Activated naive CD4-positive, alpha-beta T cell treated with anti-CD3 and anti-CD28 coated beads, Interleukin-2, amount 50 U/mL, for 24 hours (primary cell): Measurements from ENCODE around the gene MCM7.
A peak's percentile ranks its signal among the peaks of the same experiment; 100 is the strongest.

Experiments
- H3K27ac Mint-ChIP-seq: one replicate; pipeline ENCODE4 v1.8.0; 2021; ENCODE audit warnings: mild to moderate bottlenecking, mixed read lengths
- H3K27me3 Mint-ChIP-seq: one replicate; pipeline ENCODE4 v1.8.0; 2021; ENCODE audit warnings: mixed read lengths
- H3K36me3 Mint-ChIP-seq: one replicate; pipeline ENCODE4 v1.8.0; 2021; ENCODE audit warnings: mixed read lengths
- H3K4me1 Mint-ChIP-seq: one replicate; pipeline ENCODE4 v1.8.0; 2021; ENCODE audit warnings: mixed read lengths
- H3K4me3 Mint-ChIP-seq: one replicate; pipeline ENCODE4 v1.8.0; 2021; ENCODE audit warnings: mild to moderate bottlenecking, mixed read lengths
- H3K9me3 Mint-ChIP-seq: one replicate; pipeline ENCODE4 v1.8.0; 2021; ENCODE audit warnings: mixed read lengths

MCM7 gene

DNA sequence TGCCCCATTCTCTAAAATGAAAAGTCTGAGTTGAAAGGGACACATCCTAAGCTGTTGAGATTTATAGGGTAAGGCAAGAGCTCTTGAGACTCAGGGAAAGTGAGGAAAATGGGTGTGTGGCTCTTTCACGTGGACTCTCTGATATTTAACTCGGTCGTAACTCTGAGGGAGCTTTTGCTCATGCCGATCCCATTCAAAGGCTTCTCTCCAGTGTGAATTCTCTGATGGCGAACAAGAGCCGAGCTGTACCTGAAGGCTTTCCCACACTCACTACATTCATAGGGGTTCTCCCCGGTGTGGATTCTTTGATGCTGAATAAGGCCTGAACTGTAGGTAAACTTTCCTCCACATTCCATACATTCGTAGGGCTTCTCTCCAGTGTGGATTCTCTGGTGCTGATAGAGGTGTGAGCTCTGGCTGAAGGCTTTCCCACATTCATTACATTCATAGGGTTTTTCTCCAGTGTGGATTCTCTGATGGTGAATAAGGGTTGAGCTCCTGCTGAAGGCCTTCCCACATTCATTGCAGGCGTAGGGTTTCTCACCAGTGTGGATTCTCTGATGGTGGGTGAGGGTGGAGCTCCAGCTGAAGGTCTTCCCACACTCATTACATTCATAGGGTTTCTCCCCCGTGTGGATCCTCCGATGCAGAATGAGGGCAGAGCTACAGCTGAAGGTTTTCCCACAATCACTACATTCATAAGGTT, 30.0 kb downstream of the MCM7 start:
- H3K9me3 Mint-ChIP-seq: peaks cover 13% of the 10 kb centered on the region
- peaks cover 47% of the 10 kb centered on the region for H3K36me3 Mint-ChIP-seq
- no peaks in the 10 kb centered on the region for H3K4me1 Mint-ChIP-seq
- no peak overlapping the region for H3K27ac Mint-ChIP-seq
- H3K4me3 Mint-ChIP-seq: no peak overlapping the region
- no peaks in the 10 kb centered on the region for H3K27me3 Mint-ChIP-seq

DNA sequence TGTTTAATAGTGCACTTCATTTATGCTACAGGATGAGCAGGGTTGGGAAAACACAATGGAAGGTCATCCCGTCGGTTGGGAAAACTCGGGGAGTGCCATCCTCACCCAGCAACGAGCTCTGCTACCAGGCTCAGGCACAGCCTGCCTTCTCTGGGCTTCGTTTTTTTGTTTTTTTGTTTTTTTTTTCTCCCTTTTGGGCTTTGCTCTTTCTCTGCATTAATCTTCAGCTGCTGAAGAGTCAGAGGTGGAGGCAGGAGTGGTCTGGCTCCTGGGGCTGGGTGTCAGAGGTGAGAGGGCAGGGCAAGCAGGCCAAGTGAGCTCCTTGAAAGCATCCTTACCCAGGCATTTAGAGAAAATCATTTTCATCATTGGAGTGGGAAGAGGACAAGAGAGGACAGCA, 31.2 kb downstream of the MCM7 start:
- H3K9me3 Mint-ChIP-seq: peaks cover 13% of the 10 kb centered on the region
- H3K4me1 Mint-ChIP-seq: no peaks in the 10 kb centered on the region
- no peak overlapping the region for H3K4me3 Mint-ChIP-seq
- H3K36me3 Mint-ChIP-seq: peaks cover 38% of the 10 kb centered on the region
- no peak overlapping the region for H3K27ac Mint-ChIP-seq
- no peaks in the 10 kb centered on the region for H3K27me3 Mint-ChIP-seq

DNA sequence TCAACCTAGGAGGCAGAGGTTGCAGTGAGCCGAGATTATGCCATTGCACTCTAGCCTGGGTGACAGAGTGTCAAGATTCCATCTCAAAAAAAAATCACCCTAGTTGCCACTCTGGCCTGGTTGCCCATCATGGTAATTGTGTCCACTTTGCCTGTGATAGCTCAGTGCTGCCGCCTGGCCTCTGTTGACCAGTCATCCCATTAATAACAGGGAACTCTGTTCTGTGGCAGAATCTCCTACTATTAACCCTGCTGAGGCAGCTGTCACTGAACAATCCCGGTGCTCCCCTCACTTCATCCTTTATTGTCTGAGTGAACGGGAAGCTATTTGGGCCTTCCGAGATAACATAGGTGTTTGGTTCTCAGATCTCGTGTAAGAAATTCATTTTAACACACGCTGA, 34.2 kb downstream of the MCM7 start:
- Mint-ChIP-seq H3K27ac (no peak overlapping the region), H3K4me3 (no peak overlapping the region), H3K4me1 (no peaks in the 10 kb centered on the region), H3K36me3 (peaks cover 28% of the 10 kb centered on the region), H3K27me3 (no peaks in the 10 kb centered on the region), H3K9me3 (peaks cover 8% of the 10 kb centered on the region)

DNA sequence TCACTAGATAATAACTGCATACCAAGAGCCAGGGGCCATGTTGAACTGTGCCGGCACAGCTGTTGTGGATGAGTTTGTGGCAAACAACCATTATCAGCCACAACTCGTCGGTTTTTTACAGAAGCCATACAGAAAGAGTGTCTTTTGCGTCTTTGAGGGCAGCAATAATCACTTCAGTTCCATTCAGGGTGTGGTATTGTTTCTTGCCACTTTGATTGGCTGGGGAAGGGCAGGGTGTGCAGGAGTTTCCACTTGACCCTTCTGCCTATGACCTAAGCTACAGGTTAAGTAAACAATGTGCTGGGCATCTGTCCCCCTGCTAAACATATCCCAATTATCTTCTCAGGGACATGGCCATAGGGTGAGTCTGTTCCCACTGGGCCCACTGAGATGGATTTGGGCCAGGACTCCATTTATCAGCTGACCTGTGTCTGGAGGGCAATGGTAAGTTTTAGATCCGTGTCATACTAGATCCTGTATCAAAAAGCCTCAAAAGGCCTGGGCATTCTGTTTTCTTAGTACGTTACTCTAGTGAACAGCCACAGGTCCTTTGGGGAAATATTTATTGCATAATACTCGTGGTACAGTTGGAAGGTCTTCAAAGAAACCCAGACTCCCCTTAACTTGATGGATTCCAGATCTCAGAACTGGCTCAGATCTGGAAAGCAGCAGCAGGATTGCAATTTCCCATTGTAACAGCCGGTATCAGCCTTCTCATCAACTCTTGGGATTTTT, 35.6 kb downstream of the MCM7 start:
- Mint-ChIP-seq H3K4me3 (no peak overlapping the region), H3K4me1 (no peaks in the 10 kb centered on the region), H3K27ac (no peak overlapping the region), H3K9me3 (no peaks in the 10 kb centered on the region), H3K27me3 (no peaks in the 10 kb centered on the region), H3K36me3 (peaks cover 16% of the 10 kb centered on the region)

DNA sequence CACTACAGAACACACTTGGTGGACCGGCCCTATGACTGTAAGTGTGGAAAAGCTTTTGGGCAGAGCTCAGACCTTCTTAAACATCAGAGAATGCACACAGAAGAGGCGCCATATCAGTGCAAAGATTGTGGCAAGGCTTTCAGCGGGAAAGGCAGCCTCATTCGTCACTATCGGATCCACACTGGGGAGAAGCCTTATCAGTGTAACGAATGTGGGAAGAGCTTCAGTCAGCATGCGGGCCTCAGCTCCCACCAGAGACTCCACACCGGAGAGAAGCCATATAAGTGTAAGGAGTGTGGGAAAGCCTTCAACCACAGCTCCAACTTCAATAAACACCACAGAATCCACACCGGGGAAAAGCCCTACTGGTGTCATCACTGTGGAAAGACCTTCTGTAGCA, 37.0 kb downstream of the MCM7 start:
- Mint-ChIP-seq H3K27me3 (no peaks in the 10 kb centered on the region), H3K27ac (no peak overlapping the region), H3K4me1 (no peaks in the 10 kb centered on the region), H3K4me3 (no peak overlapping the region), H3K36me3 (peaks cover 10% of the 10 kb centered on the region), H3K9me3 (no peaks in the 10 kb centered on the region)

DNA sequence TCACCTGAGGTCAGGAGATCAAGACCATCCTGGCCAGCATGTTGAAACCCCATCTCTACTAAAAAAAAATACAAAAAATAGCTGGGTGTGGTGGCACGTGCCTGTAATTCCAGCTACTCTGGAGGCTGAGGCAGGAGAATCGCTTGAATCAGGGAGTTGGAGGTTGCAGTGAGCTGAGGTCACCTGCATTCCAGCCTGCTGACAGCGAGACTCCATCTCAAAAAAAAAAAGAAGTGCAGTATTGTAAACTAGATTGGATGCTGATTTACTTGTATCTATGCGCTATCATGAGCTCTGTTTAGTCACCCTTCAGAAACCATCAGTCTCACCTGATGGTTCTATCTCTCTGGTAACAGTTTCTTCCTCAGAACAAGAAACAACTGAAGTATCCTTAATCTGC, 37.8 kb downstream of the MCM7 start:
- no peaks in the 10 kb centered on the region for H3K9me3 Mint-ChIP-seq
- H3K27me3 Mint-ChIP-seq: no peaks in the 10 kb centered on the region
- no peak overlapping the region for H3K27ac Mint-ChIP-seq
- peaks cover 12% of the 10 kb centered on the region for H3K36me3 Mint-ChIP-seq
- no peaks in the 10 kb centered on the region for H3K4me1 Mint-ChIP-seq
- H3K4me3 Mint-ChIP-seq: no peak overlapping the region

DNA sequence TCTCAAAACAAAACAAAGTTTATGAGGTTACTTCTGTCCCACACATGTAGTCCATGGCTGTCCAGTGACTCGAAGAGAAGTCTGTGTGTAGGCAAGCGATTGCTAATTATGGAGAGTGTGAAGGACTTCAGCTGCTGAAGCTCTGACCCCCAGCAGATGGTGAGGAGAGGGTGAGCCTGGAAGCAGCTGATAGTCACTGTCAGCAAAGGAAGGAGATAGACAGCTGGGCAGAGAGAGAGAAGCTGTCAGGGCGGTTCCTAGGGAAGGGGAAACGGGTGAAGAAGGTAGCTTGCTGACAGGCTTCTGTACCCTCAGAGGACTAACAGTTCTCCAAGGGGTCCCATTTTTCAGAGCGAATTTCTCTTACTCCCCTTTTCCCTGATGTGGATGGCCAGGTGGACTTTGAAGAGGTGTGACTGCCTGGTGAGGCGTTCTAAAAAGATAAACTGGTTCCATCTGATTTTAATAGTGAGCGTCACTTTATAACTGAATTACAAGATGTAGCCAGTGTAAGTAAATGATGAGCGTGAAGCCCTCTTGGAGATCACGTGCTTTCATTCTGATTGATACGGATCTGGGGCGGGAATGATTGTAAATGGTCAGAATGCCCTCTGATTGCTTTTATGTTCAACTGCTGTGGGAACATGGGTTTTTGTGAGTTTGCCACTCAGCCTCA, 39.5 kb downstream of the MCM7 start:
- H3K4me1 Mint-ChIP-seq: no peaks in the 10 kb centered on the region
- H3K36me3 Mint-ChIP-seq: peaks cover 11% of the 10 kb centered on the region
- H3K9me3 Mint-ChIP-seq: no peaks in the 10 kb centered on the region
- peak overlapping the region; percentile 19 for H3K27ac Mint-ChIP-seq
- H3K4me3 Mint-ChIP-seq: no peak overlapping the region
- no peaks in the 10 kb centered on the region for H3K27me3 Mint-ChIP-seq

DNA sequence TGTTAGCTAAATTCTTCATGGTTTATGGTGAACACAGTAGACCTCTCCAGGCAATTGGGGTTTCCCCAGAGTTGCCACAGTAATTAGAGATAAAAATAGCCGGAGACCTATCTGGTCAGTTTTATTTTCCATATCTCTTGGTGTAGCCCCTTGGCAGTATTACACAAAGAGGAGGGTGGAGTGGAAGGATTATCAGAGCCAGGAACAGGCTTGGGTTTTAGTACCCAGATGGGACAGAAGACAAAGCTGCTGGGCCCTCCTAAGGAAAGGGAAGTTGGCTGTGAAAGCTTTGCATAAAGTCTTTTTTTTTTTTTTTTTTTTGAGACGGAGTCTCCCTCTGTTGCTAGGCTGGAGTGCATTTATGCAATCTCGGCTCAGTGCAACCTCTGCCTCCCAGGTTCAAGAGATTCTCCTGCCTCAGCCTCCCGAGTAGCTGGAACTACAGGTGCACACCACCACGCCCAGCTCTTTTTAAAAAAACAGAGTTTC, 41.9 kb downstream of the MCM7 start:
- no peaks in the 10 kb centered on the region for H3K4me1 Mint-ChIP-seq
- H3K36me3 Mint-ChIP-seq: peaks cover 11% of the 10 kb centered on the region
- no peaks in the 10 kb centered on the region for H3K9me3 Mint-ChIP-seq
- no peak overlapping the region for H3K27ac Mint-ChIP-seq
- no peaks in the 10 kb centered on the region for H3K27me3 Mint-ChIP-seq
- no peak overlapping the region for H3K4me3 Mint-ChIP-seq

DNA sequence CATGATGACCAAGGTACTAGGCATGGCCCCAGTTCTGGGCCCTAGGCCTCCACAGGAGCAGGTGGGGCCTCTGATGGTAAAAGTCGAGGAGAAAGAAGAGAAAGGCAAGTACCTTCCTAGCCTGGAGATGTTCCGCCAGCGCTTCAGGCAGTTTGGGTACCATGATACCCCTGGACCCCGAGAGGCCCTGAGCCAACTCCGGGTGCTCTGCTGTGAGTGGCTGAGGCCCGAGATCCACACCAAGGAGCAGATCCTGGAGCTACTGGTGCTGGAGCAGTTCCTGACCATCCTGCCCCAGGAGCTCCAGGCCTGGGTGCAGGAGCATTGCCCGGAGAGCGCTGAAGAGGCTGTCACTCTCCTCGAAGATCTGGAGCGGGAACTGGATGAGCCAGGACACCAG, 44.2 kb downstream of the MCM7 start:
- Mint-ChIP-seq H3K27ac (no peak overlapping the region), H3K27me3 (no peaks in the 10 kb centered on the region), H3K36me3 (peaks cover 7% of the 10 kb centered on the region), H3K4me1 (no peaks in the 10 kb centered on the region), H3K9me3 (no peaks in the 10 kb centered on the region), H3K4me3 (no peak overlapping the region)

DNA sequence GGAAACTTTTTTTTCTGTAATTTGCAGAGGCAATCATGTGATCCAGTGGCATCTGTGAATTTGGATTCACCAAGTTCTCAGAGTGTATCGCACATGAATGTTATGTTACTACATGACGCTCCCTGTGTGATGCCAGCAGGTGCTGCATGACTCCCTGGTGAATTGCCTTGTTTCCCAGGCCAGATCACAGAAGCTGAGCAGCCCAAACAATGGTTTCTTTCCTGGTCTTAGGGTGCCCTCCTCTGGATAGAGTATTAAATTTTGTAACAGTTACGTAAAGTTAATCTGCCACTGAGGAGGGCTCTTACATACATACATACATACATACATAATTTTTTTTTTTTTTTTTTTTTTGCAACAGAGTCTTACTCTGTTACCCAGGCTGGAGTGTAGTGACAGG, 48.0 kb downstream of the MCM7 start:
- Mint-ChIP-seq H3K36me3 (peaks cover 2% of the 10 kb centered on the region), H3K4me3 (no peak overlapping the region), H3K4me1 (peaks cover 13% of the 10 kb centered on the region), H3K27me3 (no peaks in the 10 kb centered on the region), H3K9me3 (no peaks in the 10 kb centered on the region), H3K27ac (no peak overlapping the region)

DNA sequence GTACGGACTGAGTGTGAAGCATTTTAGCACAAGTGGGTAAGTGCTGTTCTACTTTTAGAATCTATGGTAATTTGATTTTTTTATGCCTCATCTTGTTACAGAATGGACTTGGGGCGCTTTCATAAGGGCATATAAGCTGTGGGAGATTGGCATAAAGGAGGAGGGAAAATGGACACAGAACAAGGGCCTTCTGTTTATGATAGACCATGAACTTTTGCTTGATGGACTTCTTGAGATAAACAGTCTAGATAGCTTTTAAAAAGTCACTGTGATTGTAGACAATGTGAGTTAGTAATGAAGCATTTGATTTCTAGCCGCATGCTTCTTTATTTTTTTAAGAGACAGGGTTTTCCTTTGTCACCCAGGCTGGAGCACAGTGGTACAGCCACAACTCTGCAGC, 49.6 kb downstream of the MCM7 start:
- Mint-ChIP-seq H3K4me1 (peaks cover 13% of the 10 kb centered on the region), H3K9me3 (no peaks in the 10 kb centered on the region), H3K36me3 (no peaks in the 10 kb centered on the region), H3K4me3 (peak overlapping the region; percentile 49), H3K27me3 (no peaks in the 10 kb centered on the region), H3K27ac (peak overlapping the region; percentile 30)

DNA sequence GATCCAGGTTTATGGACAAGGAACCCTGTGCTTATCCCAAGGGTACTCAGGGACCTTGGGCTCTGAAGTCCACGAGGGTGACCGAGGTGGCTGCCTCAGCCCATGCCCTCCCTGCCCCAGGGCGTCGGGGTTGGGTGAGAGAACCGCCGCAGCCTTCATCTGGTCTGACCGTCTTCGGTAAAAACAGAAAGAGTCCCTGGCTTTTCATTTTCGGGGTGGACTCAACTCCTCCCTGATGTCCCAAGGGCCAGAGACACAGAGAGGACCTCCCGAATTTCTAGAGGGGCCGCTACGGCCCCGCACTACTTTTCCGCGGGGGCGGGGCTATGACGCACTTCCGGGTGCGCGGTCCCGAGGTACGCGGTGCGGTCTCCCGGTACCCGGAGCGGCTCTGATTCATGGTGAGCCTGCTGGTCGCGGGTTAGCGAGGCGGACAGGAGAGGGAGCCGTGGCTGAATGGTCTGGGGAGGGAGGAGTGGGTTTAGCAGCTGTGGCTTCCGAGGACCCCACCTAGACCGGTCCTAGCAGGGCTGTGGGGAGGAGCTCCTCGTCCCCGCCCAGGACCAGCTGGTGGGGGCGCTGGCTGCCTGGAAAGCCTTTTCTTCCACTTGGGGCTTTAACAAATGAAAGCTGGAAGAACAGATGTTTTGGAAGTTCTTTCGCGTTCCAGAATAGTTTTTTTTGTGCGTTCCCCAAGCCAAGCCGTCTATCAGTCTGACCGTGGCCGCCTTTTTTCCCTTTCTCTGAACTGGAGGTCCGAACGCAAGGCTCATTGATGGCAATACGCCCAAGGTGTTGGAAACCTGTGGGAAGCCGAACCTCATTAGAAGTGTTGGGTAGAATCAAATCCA, 51.5 kb downstream of the MCM7 start, which contains the start of gene ZSCAN21:
ZSCAN21 (plus strand) TSS at position 334 of the 851 bp plus-strand sequence. CDS start 7,233 bp downstream, outside the sequence.
- H3K27ac Mint-ChIP-seq: peak within 1 kb of the TSS; percentile 92
- H3K4me1 Mint-ChIP-seq: peaks cover 15% of the 10 kb centered on the region
- no peaks in the 10 kb centered on the region for H3K27me3 Mint-ChIP-seq
- peak within 1 kb of the TSS; percentile 93 for H3K4me3 Mint-ChIP-seq
- no peaks in the 10 kb centered on the region for H3K9me3 Mint-ChIP-seq
- no peaks in the 10 kb centered on the region for H3K36me3 Mint-ChIP-seq

DNA sequence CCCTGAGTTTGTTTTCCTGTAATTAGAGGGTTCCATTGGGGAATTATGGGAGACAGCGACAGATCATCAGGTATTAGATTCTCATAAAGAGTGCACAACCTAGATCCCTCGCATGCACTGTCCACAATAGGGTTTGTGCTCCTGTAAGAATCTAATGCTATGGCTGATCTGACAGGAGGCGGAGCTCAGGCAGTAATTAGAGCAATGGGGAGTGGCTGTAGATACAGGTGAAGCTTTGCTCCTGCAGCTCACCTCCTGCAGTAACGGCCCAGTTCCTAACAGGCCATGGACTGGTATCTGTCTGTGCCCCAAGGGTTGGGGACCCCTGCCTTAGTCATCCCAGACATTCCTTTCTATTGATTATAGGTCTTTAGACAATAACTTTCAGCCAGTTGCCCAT, 52.5 kb downstream of the MCM7 start:
- H3K4me3 Mint-ChIP-seq: peak overlapping the region; percentile 73
- no peaks in the 10 kb centered on the region for H3K27me3 Mint-ChIP-seq
- H3K27ac Mint-ChIP-seq: peak overlapping the region; percentile 79
- H3K4me1 Mint-ChIP-seq: peaks cover 16% of the 10 kb centered on the region
- H3K36me3 Mint-ChIP-seq: no peaks in the 10 kb centered on the region
- H3K9me3 Mint-ChIP-seq: no peaks in the 10 kb centered on the region

DNA sequence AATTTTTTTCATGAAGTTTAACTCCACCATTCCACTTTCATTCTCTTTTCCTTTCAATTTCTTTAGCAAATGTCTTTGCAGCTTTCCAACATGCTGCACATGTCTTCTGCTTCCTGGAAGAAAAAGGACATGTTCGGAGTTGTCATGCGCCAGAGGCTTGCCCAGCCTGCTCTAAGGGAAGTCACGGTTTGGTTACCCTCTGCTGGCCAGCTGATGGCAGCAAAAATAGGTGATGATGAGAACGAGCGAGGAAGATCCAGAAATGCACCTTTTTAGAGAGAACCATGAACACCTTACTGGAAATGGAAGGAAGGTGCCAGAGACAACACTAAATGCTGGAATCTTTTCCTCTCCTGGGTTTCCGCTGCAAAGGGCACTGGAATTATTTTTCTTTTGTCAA, 56.5 kb downstream of the MCM7 start:
- H3K4me3 Mint-ChIP-seq: no peak overlapping the region
- no peaks in the 10 kb centered on the region for H3K36me3 Mint-ChIP-seq
- H3K27me3 Mint-ChIP-seq: no peaks in the 10 kb centered on the region
- H3K27ac Mint-ChIP-seq: no peak overlapping the region
- H3K4me1 Mint-ChIP-seq: peaks cover 27% of the 10 kb centered on the region
- no peaks in the 10 kb centered on the region for H3K9me3 Mint-ChIP-seq
